ENCODE measurements around the gene MMEL1. TPM values are rescaled to one million over a fixed set of nuclear protein-coding genes. Genes with fewer than 3 reads are reported as not detected.
"Not testable (repeated sequence)": the region's sequence is repeated elsewhere in the genome, so short reads cannot be mapped to it uniquely, and the experiment has no call there.

MMEL1 gene
- total RNA-seq, 1 experiment from 2014 or later, result not detected

- H3K27ac Mint-ChIP-seq, POLR2A ChIA-PET, H3K4me3 Mint-ChIP-seq, CTCF ChIA-PET, H3K4me1 Mint-ChIP-seq, ATAC-seq: not testable (repeated sequence)
- Mint-ChIP-seq H3K27me3 (ENCODE audit: low read depth) (peaks cover 28% of the 10 kb centered on the region), H3K36me3 (peaks cover 36% of the 10 kb centered on the region), H3K9me3 (peaks cover 34% of the 10 kb centered on the region)
- peak; percentile 48 for DNase-seq (ENCODE audit: low spot score)
Observed at GRCh38 chr1:2657124-2657523, 24.3 kb upstream of the MMEL1 start.

GRCh38 chr1:2655598-2656434 is 23.0 kb upstream of the MMEL1 start:
- ATAC-seq; POLR2A ChIA-PET; H3K4me1 Mint-ChIP-seq; DNase-seq (ENCODE audit: low spot score); CTCF ChIA-PET; H3K4me3 Mint-ChIP-seq; H3K27ac Mint-ChIP-seq: not testable (repeated sequence)
- Mint-ChIP-seq H3K9me3 (peaks cover 42% of the 10 kb centered on the region), H3K27me3 (ENCODE audit: low read depth) (peaks cover 30% of the 10 kb centered on the region), H3K36me3 (peaks cover 38% of the 10 kb centered on the region)

- H3K27ac Mint-ChIP-seq, ATAC-seq: not testable (repeated sequence)
- peaks cover 42% of the 10 kb centered on the region for H3K9me3 Mint-ChIP-seq
Observed at GRCh38 chr1:2654443-2654948, 21.7 kb upstream of the MMEL1 start.

GRCh38 chr1:2653741-2654442 is 21.1 kb upstream of the MMEL1 start:
- H3K27ac Mint-ChIP-seq; POLR2A ChIA-PET; H3K4me1 Mint-ChIP-seq; CTCF ChIA-PET; DNase-seq (ENCODE audit: low spot score); ATAC-seq; H3K4me3 Mint-ChIP-seq: not testable (repeated sequence)
- Mint-ChIP-seq H3K36me3 (peaks cover 38% of the 10 kb centered on the region), H3K27me3 (ENCODE audit: low read depth) (peaks cover 30% of the 10 kb centered on the region), H3K9me3 (peaks cover 46% of the 10 kb centered on the region)

More at GRCh38 chr1:2654443-2654948, 21.7 kb upstream of the MMEL1 start:
- POLR2A ChIA-PET; H3K4me1 Mint-ChIP-seq; CTCF ChIA-PET; DNase-seq (ENCODE audit: low spot score); H3K4me3 Mint-ChIP-seq: not testable (repeated sequence)
- Mint-ChIP-seq H3K27me3 (ENCODE audit: low read depth) (peaks cover 30% of the 10 kb centered on the region), H3K36me3 (peaks cover 38% of the 10 kb centered on the region)

GRCh38 chr1:2652926-2653571 is 20.2 kb upstream of the MMEL1 start:
- ATAC-seq; DNase-seq (ENCODE audit: low spot score); H3K27ac Mint-ChIP-seq; H3K4me1 Mint-ChIP-seq; CTCF ChIA-PET; POLR2A ChIA-PET; H3K4me3 Mint-ChIP-seq: not testable (repeated sequence)
- H3K27me3 Mint-ChIP-seq (ENCODE audit: low read depth), result peaks cover 30% of the 10 kb centered on the region
- H3K36me3 Mint-ChIP-seq, result peaks cover 39% of the 10 kb centered on the region
- peaks cover 53% of the 10 kb centered on the region for H3K9me3 Mint-ChIP-seq

GRCh38 chr1:2652152-2652925 is 19.5 kb upstream of the MMEL1 start:
- H3K4me3 Mint-ChIP-seq; ATAC-seq; H3K4me1 Mint-ChIP-seq; POLR2A ChIA-PET; H3K27ac Mint-ChIP-seq; CTCF ChIA-PET; DNase-seq (ENCODE audit: low spot score): not testable (repeated sequence)
- peaks cover 58% of the 10 kb centered on the region for H3K9me3 Mint-ChIP-seq
- H3K36me3 Mint-ChIP-seq, result peaks cover 44% of the 10 kb centered on the region
- H3K27me3 Mint-ChIP-seq (ENCODE audit: low read depth), result peaks cover 30% of the 10 kb centered on the region

GRCh38 chr1:2650967-2651645 is 18.3 kb upstream of the MMEL1 start:
- DNase-seq (ENCODE audit: low spot score) (no peak), ATAC-seq (no peak)
- peaks cover 68% of the 10 kb centered on the region for H3K9me3 Mint-ChIP-seq
- no peak overlapping the region for H3K4me3 Mint-ChIP-seq
- CTCF ChIA-PET, result no interaction called here
- peaks cover 30% of the 10 kb centered on the region for H3K27me3 Mint-ChIP-seq (ENCODE audit: low read depth)
- peaks cover 48% of the 10 kb centered on the region for H3K36me3 Mint-ChIP-seq
- no peak overlapping the region for H3K27ac Mint-ChIP-seq
- no peaks in the 10 kb centered on the region for H3K4me1 Mint-ChIP-seq
- POLR2A ChIA-PET, result no interaction called here
- TF ChIP-seq FOXJ3 (CRISPR knock-in tag; IDR thresholded peaks at IDR 0.05; ENCODE audit: borderline replicate concordance) (no peak), ATF6 (CRISPR knock-in tag; IDR thresholded peaks at IDR 0.05) (no peak), EMX1 (CRISPR knock-in tag; IDR thresholded peaks at IDR 0.05) (no peak), CDX4 (CRISPR knock-in tag; IDR thresholded peaks at IDR 0.05; ENCODE audit: borderline replicate concordance) (no peak), ZNF416 (CRISPR knock-in tag; IDR thresholded peaks at IDR 0.05) (no peak), HMGXB4 (CRISPR knock-in tag; IDR thresholded peaks at IDR 0.05) (no peak)
